Mucosa of descending colon (tissue), 3 donors: ENCODE data around the gene POU4F3. TPM values are rescaled to one million over a fixed set of nuclear protein-coding genes. Genes with fewer than 3 reads are reported as not detected.

ENCODE experiments used
- ATAC-seq: fragments of 200-7000 bp; cut with Tn5 transposase; one replicate; pipeline ENCODE4 v1.9.1; 2020; ENCODE audit warnings: mild to moderate bottlenecking, moderate library complexity
- DNase-seq, 3 donors: peaks; one replicate each; pipeline ENCODE4 v3.0.0-alpha.2; 2020
- H3K36me3 ChIP-seq: fragments of 200-600 bp; one replicate; pipeline ENCODE4 v1.8.0; 2021; ENCODE audit warnings: low read depth, mild to moderate bottlenecking
- H3K4me1 ChIP-seq: fragments of 200-600 bp; one replicate; pipeline ENCODE4 v1.8.0; 2021; ENCODE audit warnings: low read depth, mild to moderate bottlenecking
- H3K4me3 ChIP-seq: fragments of 200-600 bp; one replicate; pipeline ENCODE4 v1.8.0; 2021; ENCODE audit warnings: mild to moderate bottlenecking
- H3K9me3 ChIP-seq: fragments of 200-600 bp; one replicate; pipeline ENCODE4 v1.8.0; 2021; ENCODE audit warnings: mild to moderate bottlenecking
- CTCF ChIP-seq: fragments of 200-600 bp; IDR thresholded peaks from one replicate; pipeline ENCODE4 v1.8.0; 2022; ENCODE audit warnings: antibody characterized with exemption, mild to moderate bottlenecking
- intact Hi-C, 2 donors: fragments of 100-400 bp; cut with DNase I in 1 of 2; cut with micrococcal nuclease in 1 of 2; formaldehyde crosslinking; loops; one replicate each; pipeline versions ENCODE4 v1.11.0 to v1.11.1; 2022; cut with DNase I, micrococcal nuclease
- total RNA-seq, 3 donors: library from RNA; stranded (reverse); fragmentation: NEBNext Ultra II Directional in 2 of 3; extraction: Animal tissue kit (Norgen Biotek cat#: 25700) in 2 of 3; gene quantifications; one replicate each; pipeline versions ENCODE4 v1.2.1 to v1.2.4, GENCODE V29; 2021 to 2023
- donor health status: DM: no; HTN: no; CAD: no; lungs with moderate emphysema.
- donor health status: DM: no; HTN: no; CAD: no.
- donor health status: DM: no; HTN: yes; CAD: no.

POU4F3 gene
- total RNA-seq, 3 donors from 2014 or later: not detected

GRCh38 chr5:146340260-146341081, 1.8 kb downstream of the POU4F3 start:
- TF ChIP-seq CTCF: no peak
- ATAC-seq (peak; percentile 28), DNase-seq (peak in 2 of 3 donors; percentile 36 to 72)
- Histone ChIP-seq H3K4me3 (no peak overlapping the region), H3K9me3 (no peaks in the 10 kb centered on the region), H3K36me3 (no peaks in the 10 kb centered on the region), H3K4me1 (no peaks in the 10 kb centered on the region)
- intact Hi-C loops: no loop called here

- intact Hi-C loops: no loop called here
- no peaks in the 10 kb centered on the region for H3K36me3 ChIP-seq
- DNase-seq: no peak
- H3K9me3 ChIP-seq: no peaks in the 10 kb centered on the region
- H3K4me1 ChIP-seq: no peaks in the 10 kb centered on the region
- no peak for TF ChIP-seq CTCF
- ATAC-seq: no peak
- H3K4me3 ChIP-seq: no peak overlapping the region
Observed at GRCh38 chr5:146341854-146342253, 3.2 kb downstream of the POU4F3 start.

GRCh38 chr5:146342519-146342881, 3.9 kb downstream of the POU4F3 start:
- ATAC-seq (no peak), DNase-seq (no peak)
- no peaks in the 10 kb centered on the region for H3K36me3 ChIP-seq
- TF ChIP-seq CTCF: no peak
- H3K4me3 ChIP-seq: no peak overlapping the region
- no peaks in the 10 kb centered on the region for H3K9me3 ChIP-seq
- intact Hi-C loops: no loop called here
- no peaks in the 10 kb centered on the region for H3K4me1 ChIP-seq

GRCh38 chr5:146342882-146343865, 4.5 kb downstream of the POU4F3 start:
- no peak for DNase-seq
- no peak for ATAC-seq
- H3K36me3 ChIP-seq: no peaks in the 10 kb centered on the region
- H3K9me3 ChIP-seq: no peaks in the 10 kb centered on the region
- H3K4me1 ChIP-seq: no peaks in the 10 kb centered on the region
- intact Hi-C loops: no loop called here
- no peak for TF ChIP-seq CTCF
- H3K4me3 ChIP-seq: no peak overlapping the region

- Histone ChIP-seq H3K36me3 (no peaks in the 10 kb centered on the region), H3K9me3 (no peaks in the 10 kb centered on the region), H3K4me3 (no peak overlapping the region), H3K4me1 (no peaks in the 10 kb centered on the region)
- intact Hi-C loops: no loop called here
- no peak for DNase-seq
- no peak for TF ChIP-seq CTCF
- no peak for ATAC-seq
Observed at GRCh38 chr5:146344155-146345118, 5.8 kb downstream of the POU4F3 start.
